ENCODE data around the gene KMT2A. TPM values are rescaled to one million over a fixed set of nuclear protein-coding genes. Genes with fewer than 3 reads are reported as not detected.

KMT2A gene
- total RNA-seq, 6 experiments from 2014 or later: 29.3 to 39.3 (median 34.4) TPM

- peaks cover 59% of the 10 kb centered on the region for H3K36me3 Mint-ChIP-seq (ENCODE audit: low read depth)
- H3K27ac Mint-ChIP-seq: 0 out of 2 replicates have a peak overlapping the region, but pooled peaks have one; percentile 4
- no peaks in the 10 kb centered on the region; the same call in 1 of the 2 replicates for H3K27me3 Mint-ChIP-seq (ENCODE audit: insufficient read depth)
- no peaks in the 10 kb centered on the region for H3K9me3 Mint-ChIP-seq
- peak; percentile 28 for DNase-seq
- H3K4me3 Mint-ChIP-seq: no peak overlapping the region
- H3K4me1 Mint-ChIP-seq (ENCODE audit: low read depth): peaks cover 9% of the 10 kb centered on the region
- TF ChIP-seq CTCF (IDR thresholded peaks at IDR 0.05): no peak
Observed at GRCh38 chr11:118497831-118498230, 61.5 kb downstream of the KMT2A start.

- H3K36me3 Mint-ChIP-seq (ENCODE audit: low read depth): peaks cover 60% of the 10 kb centered on the region
- TF ChIP-seq CTCF (IDR thresholded peaks at IDR 0.05): no peak
- no peaks in the 10 kb centered on the region for H3K4me1 Mint-ChIP-seq (ENCODE audit: low read depth)
- no peak overlapping the region for H3K27ac Mint-ChIP-seq
- H3K27me3 Mint-ChIP-seq (ENCODE audit: insufficient read depth): peaks cover 1% of the 10 kb centered on the region; the same call in 1 of the 2 replicates
- no peak overlapping the region for H3K4me3 Mint-ChIP-seq
- DNase-seq: no peak
- no peaks in the 10 kb centered on the region for H3K9me3 Mint-ChIP-seq
Observed at GRCh38 chr11:118503216-118503615, 66.9 kb downstream of the KMT2A start.

- TF ChIP-seq CTCF (IDR thresholded peaks at IDR 0.05): no peak
- H3K9me3 Mint-ChIP-seq: no peaks in the 10 kb centered on the region
- peaks cover 42% of the 10 kb centered on the region for H3K36me3 Mint-ChIP-seq (ENCODE audit: low read depth)
- no peak overlapping the region for H3K4me3 Mint-ChIP-seq
- no peak overlapping the region for H3K27ac Mint-ChIP-seq
- no peaks in the 10 kb centered on the region; the same call in 1 of the 2 replicates for H3K27me3 Mint-ChIP-seq (ENCODE audit: insufficient read depth)
- no peaks in the 10 kb centered on the region for H3K4me1 Mint-ChIP-seq (ENCODE audit: low read depth)
- no peak for DNase-seq
Observed at GRCh38 chr11:118511601-118512000, 75.3 kb downstream of the KMT2A start.

GRCh38 chr11:118514103-118514502 lies 77.8 kb downstream of the KMT2A start:
- no peaks in the 10 kb centered on the region; the same call in 1 of the 2 replicates for H3K27me3 Mint-ChIP-seq (ENCODE audit: insufficient read depth)
- no peaks in the 10 kb centered on the region for H3K4me1 Mint-ChIP-seq (ENCODE audit: low read depth)
- no peak overlapping the region for H3K27ac Mint-ChIP-seq
- H3K9me3 Mint-ChIP-seq: no peaks in the 10 kb centered on the region
- no peak for TF ChIP-seq CTCF (IDR thresholded peaks at IDR 0.05)
- H3K36me3 Mint-ChIP-seq (ENCODE audit: low read depth): peaks cover 42% of the 10 kb centered on the region
- no peak for DNase-seq
- no peak overlapping the region for H3K4me3 Mint-ChIP-seq

GRCh38 chr11:118519549-118519948 lies 83.3 kb downstream of the KMT2A start:
- TF ChIP-seq CTCF (IDR thresholded peaks at IDR 0.05): no peak
- no peak overlapping the region for H3K4me3 Mint-ChIP-seq
- peaks cover 36% of the 10 kb centered on the region for H3K36me3 Mint-ChIP-seq (ENCODE audit: low read depth)
- DNase-seq: no peak
- no peak overlapping the region for H3K27ac Mint-ChIP-seq
- no peaks in the 10 kb centered on the region for H3K9me3 Mint-ChIP-seq
- no peaks in the 10 kb centered on the region for H3K4me1 Mint-ChIP-seq (ENCODE audit: low read depth)
- H3K27me3 Mint-ChIP-seq (ENCODE audit: insufficient read depth): peaks cover 2% of the 10 kb centered on the region; the same call in 1 of the 2 replicates

- Mint-ChIP-seq H3K4me1 (ENCODE audit: low read depth) (no peaks in the 10 kb centered on the region), H3K4me3 (no peak overlapping the region), H3K36me3 (ENCODE audit: low read depth) (peaks cover 24% of the 10 kb centered on the region), H3K27me3 (ENCODE audit: insufficient read depth) (peaks cover 2% of the 10 kb centered on the region; the same call in 1 of the 2 replicates), H3K9me3 (no peaks in the 10 kb centered on the region), H3K27ac (no peak overlapping the region)
- no peak for TF ChIP-seq CTCF (IDR thresholded peaks at IDR 0.05)
- no peak for DNase-seq
Observed at GRCh38 chr11:118521892-118522311, 85.6 kb downstream of the KMT2A start.
